Measurements from ENCODE around the gene SNX19.

Gene SNX19

GRCh38 chr11:130907229-130907628, 9.1 kb downstream of the SNX19 start:
- no peak for DNase-seq (ENCODE audit: low spot score)

GRCh38 chr11:130906616-130907015, 9.7 kb downstream of the SNX19 start:
- no peak for DNase-seq (ENCODE audit: low spot score)

GRCh38 chr11:130905512-130905911, 10.8 kb downstream of the SNX19 start:
- DNase-seq (ENCODE audit: low spot score) = no peak

- DNase-seq (ENCODE audit: low spot score) = peak; percentile 29
Measured at GRCh38 chr11:130904380-130904779, 11.9 kb downstream of the SNX19 start.

- no peak for DNase-seq (ENCODE audit: low spot score)
Measured at GRCh38 chr11:130902380-130902779, 13.9 kb downstream of the SNX19 start.

- DNase-seq (ENCODE audit: low spot score) = no peak
Measured at GRCh38 chr11:130899106-130899505, 17.2 kb downstream of the SNX19 start.

- DNase-seq (ENCODE audit: low spot score) = peak; percentile 35
Measured at GRCh38 chr11:130897262-130898182, 18.8 kb downstream of the SNX19 start.

GRCh38 chr11:130894322-130895025, 21.8 kb downstream of the SNX19 start:
- peak; percentile 55 for DNase-seq (ENCODE audit: low spot score)

- DNase-seq (ENCODE audit: low spot score) = no peak
Measured at GRCh38 chr11:130892861-130893260, 23.4 kb downstream of the SNX19 start.

- DNase-seq (ENCODE audit: low spot score) = no peak
Measured at GRCh38 chr11:130891326-130891725, 25.0 kb downstream of the SNX19 start.

GRCh38 chr11:130890039-130890745, 26.1 kb downstream of the SNX19 start:
- no peak for DNase-seq (ENCODE audit: low spot score)

- DNase-seq (ENCODE audit: low spot score) = peak; percentile 51
Measured at GRCh38 chr11:130888790-130889189, 27.5 kb downstream of the SNX19 start.

GRCh38 chr11:130886704-130887103, 29.6 kb downstream of the SNX19 start:
- no peak for DNase-seq (ENCODE audit: low spot score)

GRCh38 chr11:130882138-130882551, 34.1 kb downstream of the SNX19 start:
- DNase-seq (ENCODE audit: low spot score) = no peak

GRCh38 chr11:130881475-130882137, 34.7 kb downstream of the SNX19 start:
- no peak for DNase-seq (ENCODE audit: low spot score)

- no peak for DNase-seq (ENCODE audit: low spot score)
Measured at GRCh38 chr11:130879836-130880235, 36.4 kb downstream of the SNX19 start.

- no peak for DNase-seq (ENCODE audit: low spot score)
Measured at GRCh38 chr11:130876931-130877915, 39.1 kb downstream of the SNX19 start.

GRCh38 chr11:130876100-130876499, 40.2 kb downstream of the SNX19 start:
- DNase-seq (ENCODE audit: low spot score) = no peak

GRCh38 chr11:130874955-130875531, 41.2 kb downstream of the SNX19 start:
- no peak for DNase-seq (ENCODE audit: low spot score)

GRCh38 chr11:130874396-130874795, 41.9 kb downstream of the SNX19 start:
- DNase-seq (ENCODE audit: low spot score) = no peak

Data from COLO829 (cell line).